ENCODE data around the gene C13orf46. TPM values are rescaled to one million over a fixed set of nuclear protein-coding genes. Genes with fewer than 3 reads are reported as not detected.
A peak's percentile ranks its signal among the peaks of the same experiment; 100 is the strongest.

The C13orf46 gene
- total RNA-seq, 3 donors from 2014 or later = 0.16 to 0.73 (median 0.66) TPM

GRCh38 chr13:113926301-113926761, 47.5 kb downstream of the C13orf46 start:
- peaks cover 20 to 26% of the 10 kb centered on the region in 2 donors for H3K4me1 ChIP-seq
- no peaks in the 10 kb centered on the region for H3K36me3 ChIP-seq
- intact Hi-C loops (cut with DNase I; ENCODE audit: low total_unique reads) = no loop called here
- peak in 1 of 2 donors; percentile 35 for DNase-seq (ENCODE audit: low spot score in 2 of 2)
- no peak overlapping the region for H3K4me3 ChIP-seq
- H3K27me3 ChIP-seq = no peaks in the 10 kb centered on the region
- H3K27ac ChIP-seq = peak overlapping the region; percentile 85 to 90
- peaks cover 0 to 7% of the 10 kb centered on the region in 2 donors for H3K9me3 ChIP-seq
- TF ChIP-seq POLR2AphosphoS5 (IDR thresholded peaks at IDR 0.05) (peak in 1 of 3 donors; percentile 27), CTCF (IDR thresholded peaks at IDR 0.05) (no peak)

- Histone ChIP-seq H3K9me3 (peaks cover 0 to 7% of the 10 kb centered on the region in 2 donors), H3K27ac (no peak overlapping the region), H3K4me3 (no peak overlapping the region), H3K4me1 (peaks cover 20 to 22% of the 10 kb centered on the region in 2 donors), H3K36me3 (no peaks in the 10 kb centered on the region), H3K27me3 (no peaks in the 10 kb centered on the region)
- peak; percentile 13 to 22 for DNase-seq (ENCODE audit: low spot score in 2 of 2)
- no peak for TF ChIP-seq POLR2A (IDR thresholded peaks at IDR 0.05)
- TF ChIP-seq CTCF (IDR thresholded peaks at IDR 0.05) = no peak
- TF ChIP-seq POLR2AphosphoS5 (IDR thresholded peaks at IDR 0.05) = no peak
- intact Hi-C loops (cut with DNase I; ENCODE audit: low total_unique reads) = no loop called here
These were observed 49.5 kb downstream of the C13orf46 start for GRCh38 chr13:113924184-113924901.

- Histone ChIP-seq H3K4me1 (peaks cover 13 to 14% of the 10 kb centered on the region in 2 donors), H3K27ac (no peak overlapping the region), H3K27me3 (no peaks in the 10 kb centered on the region), H3K36me3 (no peaks in the 10 kb centered on the region), H3K4me3 (no peak overlapping the region), H3K9me3 (peaks cover 0 to 7% of the 10 kb centered on the region in 2 donors)
- TF ChIP-seq POLR2A (IDR thresholded peaks at IDR 0.05) = no peak
- no peak for TF ChIP-seq POLR2AphosphoS5 (IDR thresholded peaks at IDR 0.05)
- TF ChIP-seq CTCF (IDR thresholded peaks at IDR 0.05) = no peak
- intact Hi-C loops (cut with DNase I; ENCODE audit: low total_unique reads) = no loop called here
- DNase-seq (ENCODE audit: low spot score in 2 of 2) = peak in 1 of 2 donors; percentile 10
These were observed 50.4 kb downstream of the C13orf46 start for GRCh38 chr13:113923376-113924063.

- TF ChIP-seq CTCF (IDR thresholded peaks at IDR 0.05) (no peak), POLR2A (IDR thresholded peaks at IDR 0.05) (no peak), POLR2AphosphoS5 (IDR thresholded peaks at IDR 0.05) (no peak)
- no peak overlapping the region for H3K27ac ChIP-seq
These were observed 51.3 kb downstream of the C13orf46 start for GRCh38 chr13:113922412-113923118.

More at GRCh38 chr13:113922412-113923118, 51.3 kb downstream of the C13orf46 start:
- H3K4me3 ChIP-seq = no peak overlapping the region
- intact Hi-C loops (cut with DNase I; ENCODE audit: low total_unique reads) = no loop called here
- H3K9me3 ChIP-seq = peaks cover 0 to 7% of the 10 kb centered on the region in 2 donors
- no peaks in the 10 kb centered on the region for H3K36me3 ChIP-seq
- no peaks in the 10 kb centered on the region for H3K27me3 ChIP-seq
- H3K4me1 ChIP-seq = peaks cover 6% of the 10 kb centered on the region in 2 donors
- DNase-seq (ENCODE audit: low spot score in 2 of 2) = peak; percentile 6 to 31
